GM15510 (cell line): Measurements from ENCODE around the gene CA4.

Experiments
- POLR2A ChIP-seq: IDR thresholded peaks from 3 replicates; pipeline ENCODE4 v1.6.1; 2011; ENCODE audit warnings: borderline replicate concordance; ENCODE audit not compliant: insufficient read length; ENCODE audit errors: extremely low read depth

The CA4 gene

GRCh38 chr17:60164164-60164563, 14.4 kb downstream of the CA4 start:
- TF ChIP-seq POLR2A: no peak

- no peak for TF ChIP-seq POLR2A
These were observed 14.9 kb downstream of the CA4 start for GRCh38 chr17:60164697-60165096.

GRCh38 chr17:60165223-60165622, 15.4 kb downstream of the CA4 start:
- no peak for TF ChIP-seq POLR2A

GRCh38 chr17:60165971-60166370, 16.2 kb downstream of the CA4 start:
- TF ChIP-seq POLR2A: no peak

GRCh38 chr17:60167065-60167741, 17.4 kb downstream of the CA4 start:
- TF ChIP-seq POLR2A: no peak

- TF ChIP-seq POLR2A: no peak
These were observed 18.9 kb downstream of the CA4 start for GRCh38 chr17:60168654-60169053.

GRCh38 chr17:60169921-60170817, 20.4 kb downstream of the CA4 start:
- TF ChIP-seq POLR2A: no peak

- TF ChIP-seq POLR2A: no peak
These were observed 21.3 kb downstream of the CA4 start for GRCh38 chr17:60170835-60171752.

GRCh38 chr17:60171753-60172079, 21.9 kb downstream of the CA4 start:
- no peak for TF ChIP-seq POLR2A

- TF ChIP-seq POLR2A: no peak
These were observed 23.6 kb downstream of the CA4 start for GRCh38 chr17:60173304-60173819.

GRCh38 chr17:60174035-60174434, 24.3 kb downstream of the CA4 start:
- no peak for TF ChIP-seq POLR2A

GRCh38 chr17:60188759-60189158, 39.0 kb downstream of the CA4 start:
- no peak for TF ChIP-seq POLR2A

- no peak for TF ChIP-seq POLR2A
These were observed 43.7 kb downstream of the CA4 start for GRCh38 chr17:60193482-60193881.
